NCI-H1436 treated with DMSO at 0.1 percent for 48 hours (cell line): Measurements from ENCODE around the gene FAM228B.
"Not testable (repeated sequence)": the region's sequence is repeated elsewhere in the genome, so short reads cannot be mapped to it uniquely, and the experiment has no call there.

ENCODE experiments used
- DNase-seq: peaks from one replicate; lab custom pipeline; 2025; lab: John Stamatoyannopoulos, UW

FAM228B gene

DNA sequence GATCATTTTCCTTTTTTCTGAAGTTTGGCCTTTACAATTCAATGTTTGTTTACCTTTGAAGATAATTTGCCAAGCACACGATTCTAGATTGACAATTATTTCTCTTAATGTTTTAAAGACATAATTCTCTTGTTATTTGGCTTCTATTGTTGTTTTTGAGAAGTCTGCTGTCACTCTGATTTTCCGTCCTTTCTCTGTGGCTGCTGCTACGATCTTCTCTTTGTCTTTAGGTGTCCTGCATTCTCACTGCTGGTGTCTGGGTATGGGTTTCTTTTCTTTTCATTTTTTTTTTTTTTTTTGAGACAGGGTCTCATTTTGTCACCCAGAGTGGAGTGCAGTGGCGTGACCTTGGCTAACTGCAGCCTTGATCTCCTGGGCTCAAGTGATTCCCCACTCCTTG is 36.4 kb downstream of the FAM228B start:
- no peak for DNase-seq

GRCh38 chr2:24160761-24161160 is 37.5 kb downstream of the FAM228B start:
- DNase-seq = no peak

- no peak for DNase-seq
Observed at GRCh38 chr2:24162494-24162893, 39.2 kb downstream of the FAM228B start.

DNA sequence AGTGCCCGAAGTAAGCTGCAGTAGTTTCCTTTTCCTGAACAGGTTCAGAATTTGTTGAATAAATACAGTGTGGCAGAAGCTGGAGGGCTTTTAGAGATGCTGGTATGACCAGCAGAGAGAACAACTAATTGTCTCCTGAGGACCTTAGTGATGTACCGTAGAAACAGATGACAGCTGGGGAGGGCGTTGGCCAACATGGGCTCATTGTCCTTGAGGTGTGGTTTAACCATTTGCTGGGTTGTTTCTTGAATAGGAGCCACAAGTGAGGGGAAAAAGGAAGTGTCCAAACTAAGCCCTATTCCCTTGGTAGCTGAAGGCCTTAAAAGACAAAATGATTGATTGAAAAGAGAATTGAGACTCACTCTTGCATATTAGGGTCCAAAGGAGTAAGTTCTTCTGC is 39.9 kb downstream of the FAM228B start:
- no peak for DNase-seq

- no peak for DNase-seq
Observed at GRCh38 chr2:24163601-24164000, 40.3 kb downstream of the FAM228B start.

GRCh38 chr2:24164416-24164973 is 41.2 kb downstream of the FAM228B start:
- DNase-seq = no peak

DNA sequence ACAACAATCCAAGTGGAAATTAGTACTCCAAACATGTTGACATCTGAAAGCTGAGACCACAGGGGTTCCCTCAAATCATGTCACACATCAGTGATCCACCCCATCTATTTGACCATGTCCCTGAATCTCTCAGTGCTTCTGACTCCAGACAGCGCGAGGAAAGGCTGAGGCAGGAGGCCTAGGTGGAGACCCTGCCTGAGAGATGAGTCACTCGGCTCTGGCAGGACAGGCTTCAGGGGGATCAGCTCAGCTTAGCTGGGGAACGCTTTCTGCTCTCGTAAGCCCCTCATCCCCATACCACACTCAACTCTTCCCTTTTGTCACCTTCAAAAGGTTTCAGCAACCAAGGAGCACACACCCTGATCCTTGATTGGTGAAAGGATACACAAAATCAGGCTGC is 45.8 kb downstream of the FAM228B start:
- DNase-seq = no peak

- no peak for DNase-seq
Observed at GRCh38 chr2:24174851-24175277, 51.6 kb downstream of the FAM228B start, which contains the start of gene FAM228A. FAM228A (plus strand) TSS chr2:24175053; CDS start chr2:24175481, 428 bp downstream.

GRCh38 chr2:24175631-24176187 is 52.4 kb downstream of the FAM228B start:
- no peak for DNase-seq

GRCh38 chr2:24176326-24176725 is 53.1 kb downstream of the FAM228B start:
- DNase-seq = no peak

- no peak for DNase-seq
Observed at GRCh38 chr2:24179683-24180082, 56.4 kb downstream of the FAM228B start.

DNA sequence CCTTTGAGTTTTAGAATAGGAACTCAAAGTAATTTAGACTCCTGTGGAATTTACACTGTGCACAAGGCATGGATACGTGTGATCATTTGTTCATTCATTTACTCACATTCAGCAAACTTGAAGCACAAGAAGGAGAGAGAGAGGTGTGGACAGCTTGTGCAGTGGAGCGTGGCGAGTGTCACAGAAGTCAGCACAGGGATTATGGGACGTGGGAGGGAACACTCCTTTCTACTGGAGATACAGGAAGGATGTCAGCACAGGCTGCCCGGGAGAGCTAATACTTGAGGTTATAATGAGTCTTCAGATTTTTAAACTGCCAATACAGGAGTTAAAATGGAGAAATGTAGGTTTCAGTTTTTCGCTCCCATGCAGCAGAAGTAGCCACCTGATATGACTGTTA is 58.6 kb downstream of the FAM228B start:
- no peak for DNase-seq

DNA sequence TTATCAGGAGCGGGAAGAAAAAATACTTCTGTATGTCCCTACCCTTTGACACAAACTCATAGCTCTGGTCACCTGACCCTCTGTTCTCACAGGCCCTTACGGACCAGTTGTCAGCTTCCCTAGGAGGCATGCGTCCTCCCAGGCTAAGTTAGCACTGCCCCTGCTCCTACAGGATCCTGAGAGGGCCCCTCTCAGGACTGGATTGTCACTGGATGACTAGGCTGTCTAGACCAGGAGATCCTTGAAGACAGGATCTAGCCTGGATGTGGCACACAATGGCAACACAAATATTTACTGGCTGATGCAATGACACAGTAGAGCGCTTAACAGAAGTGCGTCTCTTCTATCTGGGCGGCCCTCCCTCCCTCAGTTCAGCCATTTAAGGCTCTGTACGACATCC is 59.2 kb downstream of the FAM228B start:
- no peak for DNase-seq

- no peak for DNase-seq
Observed at GRCh38 chr2:24183366-24184069, 60.2 kb downstream of the FAM228B start.

DNA sequence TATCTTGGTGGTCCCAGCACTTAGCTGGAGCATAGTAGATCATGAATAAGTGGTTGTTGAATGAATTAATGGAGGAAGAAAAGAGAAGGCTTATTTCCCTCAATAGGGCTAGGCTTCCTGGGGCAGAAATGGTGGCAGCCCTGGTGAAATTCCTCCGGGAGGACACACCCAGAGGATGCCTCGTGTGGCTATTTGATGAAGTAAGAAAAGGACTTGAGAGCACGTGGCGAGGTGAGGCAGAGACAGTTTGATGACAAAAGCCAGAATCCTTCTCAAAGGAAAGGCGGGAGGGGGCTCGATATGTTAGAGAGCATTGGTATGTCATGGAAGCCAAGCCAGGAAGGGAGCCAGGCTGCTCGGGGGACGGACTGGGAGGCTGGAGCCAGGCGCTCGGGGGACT is 66.3 kb downstream of the FAM228B start:
- DNase-seq = no peak

DNA sequence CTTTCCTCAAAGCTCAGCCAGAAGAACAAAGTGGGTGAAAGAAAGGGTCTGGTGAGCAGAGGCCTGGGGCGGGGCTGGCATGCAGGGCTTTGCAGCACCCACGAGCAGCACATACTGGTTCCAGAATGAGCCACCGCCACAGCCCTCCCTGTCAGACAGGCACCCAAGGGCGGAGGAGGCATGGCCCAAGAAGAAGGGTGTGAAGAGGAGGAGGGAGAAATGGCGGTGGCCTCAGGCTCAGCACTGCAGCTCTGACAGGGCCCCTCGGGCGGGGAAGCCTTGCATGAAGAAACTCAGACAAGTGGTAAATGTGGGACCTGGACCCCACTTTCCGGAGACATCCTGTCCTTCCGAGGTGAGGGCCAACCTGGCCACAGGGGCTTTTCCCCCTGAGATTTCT is 67.2 kb downstream of the FAM228B start:
- no peak for DNase-seq

GRCh38 chr2:24191156-24191555 is 67.9 kb downstream of the FAM228B start:
- DNase-seq = no peak

- DNase-seq = no peak
Observed at GRCh38 chr2:24191848-24192247, 68.6 kb downstream of the FAM228B start.

DNA sequence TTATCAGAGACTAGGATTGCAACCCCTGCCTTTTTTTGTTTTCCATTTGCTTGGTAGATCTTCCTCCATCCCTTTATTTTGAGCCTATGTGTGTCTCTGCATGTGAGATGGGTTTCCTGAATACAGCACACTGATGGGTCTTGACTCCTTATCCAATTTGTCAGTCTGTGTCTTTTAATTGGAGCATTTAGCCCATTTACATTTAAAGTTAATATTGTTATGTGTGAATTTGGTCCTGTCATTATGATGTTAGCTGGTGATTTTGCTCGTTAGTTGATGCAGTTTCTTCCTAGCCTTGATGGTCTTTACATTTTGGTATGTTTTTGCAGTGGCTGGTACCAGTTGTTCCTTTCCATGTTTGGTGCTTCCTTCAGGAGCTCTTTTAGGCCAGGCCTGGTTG is 73.9 kb downstream of the FAM228B start:
- not testable (repeated sequence) for DNase-seq

- DNase-seq = no peak
Observed at GRCh38 chr2:24199968-24200590, 76.8 kb downstream of the FAM228B start.

DNA sequence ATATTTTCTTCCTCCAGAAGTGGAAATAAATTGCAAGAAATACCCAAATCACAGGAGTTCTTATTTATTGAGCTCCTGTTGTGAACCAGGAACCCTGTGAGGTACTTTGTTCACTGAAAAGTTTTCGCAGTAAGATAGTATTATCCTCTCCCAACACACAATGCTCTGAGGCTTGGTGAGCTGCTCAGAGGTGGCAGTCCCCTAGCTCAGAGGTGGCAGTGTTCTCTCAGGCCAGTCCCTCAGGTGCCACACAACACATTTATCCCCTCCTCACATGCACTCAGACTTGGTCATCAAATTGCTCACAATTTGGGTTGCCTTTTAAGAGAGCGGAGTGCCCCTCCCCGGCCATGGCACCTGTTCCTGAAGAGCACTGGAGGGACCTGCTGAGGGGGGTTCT is 77.5 kb downstream of the FAM228B start:
- no peak for DNase-seq

DNA sequence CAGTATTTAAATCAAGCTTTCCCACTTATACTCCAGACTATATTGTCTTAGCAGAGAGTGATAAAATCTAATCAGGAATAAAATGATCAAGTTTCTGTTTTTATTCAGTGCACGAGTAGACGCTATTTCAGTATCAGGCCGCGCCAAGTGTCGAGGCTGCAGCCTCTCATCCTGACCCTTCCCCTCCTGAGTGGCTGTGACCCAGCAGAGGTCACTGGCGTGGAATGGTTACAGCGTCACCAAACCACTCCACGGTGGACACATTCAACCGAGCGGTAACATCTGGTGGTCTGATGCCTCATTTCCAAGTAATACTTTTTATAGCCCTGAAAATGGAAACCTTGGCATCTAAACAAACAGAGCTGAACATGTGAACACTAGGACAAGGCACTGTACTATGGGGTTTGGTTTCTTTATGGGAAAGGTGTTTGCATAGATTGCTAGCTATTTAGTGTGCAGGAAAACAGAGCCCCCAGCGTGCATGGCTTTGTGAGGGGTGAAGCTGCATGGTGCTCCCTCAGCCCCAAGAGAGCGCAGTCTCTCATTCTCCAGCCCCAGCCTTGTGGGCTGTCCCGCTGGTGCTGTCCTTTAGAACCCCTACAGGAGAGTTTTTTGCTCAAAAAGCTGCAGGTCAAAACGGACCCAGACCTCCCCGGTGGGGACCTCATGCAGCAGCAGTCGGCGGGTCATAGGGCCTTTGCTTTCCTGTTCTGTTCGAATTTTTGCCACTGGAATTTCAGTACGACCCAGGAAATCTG is 79.9 kb downstream of the FAM228B start:
- DNase-seq = no peak

GRCh38 chr2:24203787-24204150 is 80.5 kb downstream of the FAM228B start:
- DNase-seq = no peak
